SK-N-SH (cell line): ENCODE data around the gene CTXND1. TPM values are rescaled to one million over a fixed set of nuclear protein-coding genes. Genes with fewer than 3 reads are reported as not detected.

Experiments used
- CTCF ChIA-PET: fragments of 300-600, 350-600 bp; formaldehyde crosslinking; extraction: SDS; loops from one replicate; lab custom pipeline; 2021; lab: Yijun Ruan, JAX
- POLR2A ChIA-PET: fragments of 350-600 bp; sonication (Branson Sonifier 250); formaldehyde crosslinking; extraction: SDS; loops from one replicate; lab custom pipeline; 2020; ENCODE audit warnings: antibody characterized with exemption, inconsistent platforms; lab: Yijun Ruan, JAX
- DNase-seq: peaks from one replicate; pipeline ENCODE4 v3.0.0; 2012
- H2AFZ ChIP-seq: fragments of 200-600 bp; sonication (generic); 2 replicates; pipeline ENCODE4 v1.8.1; 2016; ENCODE audit warnings: antibody characterized with exemption, mild to moderate bottlenecking, low read depth
- H3F3A ChIP-seq: fragments of 200-600 bp; sonication (generic); replicated peaks from 2 replicates; pipeline ENCODE3; 2016; ENCODE audit warnings: antibody characterized with exemption, mild to moderate bottlenecking; ENCODE audit not compliant: insufficient read depth
- H3K27ac ChIP-seq, 2 experiments: fragments of 200-500 bp in 1 of 2; fragments of 200-600 bp in 1 of 2; sonication (Bioruptor generic) in 1 of 2; sonication (generic), shearing (Covaris generic) in 1 of 2; 2 replicates each; pipeline versions ENCODE4 v1.5.1 to v1.6.1; 2014 to 2016; ENCODE audit warnings: low read depth in 2 of 2, inconsistent platforms in 1 of 2, low read length in 1 of 2, mild to moderate bottlenecking in 1 of 2, mixed read lengths in 1 of 2
- H3K27me3 ChIP-seq: fragments of 200-600 bp; sonication (generic), shearing (Covaris generic); 2 replicates; pipeline ENCODE4 v1.6.1; 2016; ENCODE audit warnings: mixed run types; ENCODE audit not compliant: insufficient read depth
- H3K36me3 ChIP-seq, 2 experiments: fragments of 200-500 bp in 1 of 2; fragments of 200-600 bp in 1 of 2; sonication (Bioruptor generic) in 1 of 2; sonication (generic) in 1 of 2; replicated peaks in 1 of 2; 2 replicates each; pipeline versions ENCODE3 to v1.5.1; 2014 to 2016; ENCODE audit warnings: low read length in 1 of 2, mild to moderate bottlenecking in 1 of 2; ENCODE audit not compliant: insufficient read depth in 2 of 2, control insufficient read depth in 1 of 2
- H3K4me1 ChIP-seq, 2 experiments: fragments of 200-500 bp in 1 of 2; fragments of 200-600 bp in 1 of 2; sonication (Bioruptor generic) in 1 of 2; sonication (generic), shearing (Covaris generic) in 1 of 2; 2 replicates each; pipeline versions ENCODE4 v1.5.1 to v1.6.1; 2014 to 2016; ENCODE audit warnings: low read depth in 1 of 2, low read length in 1 of 2, mixed run types in 1 of 2; ENCODE audit not compliant: insufficient read depth in 2 of 2, control insufficient read depth in 1 of 2
- H3K4me2 ChIP-seq: fragments of 200-600 bp; sonication (generic), shearing (Covaris generic); 2 replicates; pipeline ENCODE4 v1.6.1; 2017; ENCODE audit warnings: mixed run types
- H3K4me3 ChIP-seq, 2 experiments: fragments of 200-500 bp in 1 of 2; fragments of 200-600 bp in 1 of 2; sonication (Bioruptor generic) in 1 of 2; sonication (generic), shearing (Covaris generic) in 1 of 2; 2 replicates each; pipeline versions ENCODE4 v1.5.1 to v1.8.1; 2014 to 2016; ENCODE audit warnings: low read depth in 2 of 2, inconsistent platforms in 1 of 2, low read length in 1 of 2, mild to moderate bottlenecking in 1 of 2, mixed read lengths in 1 of 2, moderate library complexity in 1 of 2
- H3K79me2 ChIP-seq: fragments of 200-600 bp; sonication (generic); 2 replicates; pipeline ENCODE4 v1.8.1; 2017; ENCODE audit warnings: mild to moderate bottlenecking; ENCODE audit not compliant: insufficient read depth
- H3K9ac ChIP-seq: fragments of 200-600 bp; sonication (generic); 2 replicates; pipeline ENCODE4 v1.6.1; 2017; ENCODE audit warnings: mixed run types
- H3K9me2 ChIP-seq: fragments of 200-600 bp; sonication (generic); 2 replicates; pipeline ENCODE4 v1.6.1; 2017; ENCODE audit warnings: mixed run types
- H3K9me3 ChIP-seq: fragments of 200-600 bp; sonication (generic); 2 replicates; pipeline ENCODE4 v1.6.1; 2017; ENCODE audit warnings: mixed run types, mild to moderate bottlenecking, moderate library complexity
- H4K20me1 ChIP-seq: fragments of 200-600 bp; sonication (generic); 2 replicates; pipeline ENCODE4 v1.6.1; 2017; ENCODE audit warnings: mild to moderate bottlenecking, mixed run types; ENCODE audit not compliant: insufficient read depth
- CHD2 ChIP-seq: fragments of 150-350 bp; IDR thresholded peaks from 2 replicates; pipeline ENCODE4 v1.6.1; 2018; ENCODE audit warnings: low read length; ENCODE audit not compliant: partially characterized antibody
- GABPA ChIP-seq: IDR thresholded peaks from 2 replicates; pipeline ENCODE4 v1.4.0; 2012; ENCODE audit warnings: low read depth, mild to moderate bottlenecking
- IRF3 ChIP-seq: fragments of 150-350 bp; IDR thresholded peaks from 2 replicates; pipeline ENCODE4 v1.6.1; 2016; ENCODE audit warnings: mild to moderate bottlenecking, low read depth, low read length
- REST ChIP-seq: IDR thresholded peaks from 2 replicates; pipeline ENCODE4 v1.6.1; 2012; ENCODE audit warnings: mild to moderate bottlenecking, low read depth, low read length, moderate library complexity
- RXRA ChIP-seq: IDR thresholded peaks from 2 replicates; pipeline ENCODE4 v1.4.0; 2012; ENCODE audit warnings: low read depth, mild to moderate bottlenecking, borderline replicate concordance
- SIN3A ChIP-seq: IDR thresholded peaks from 2 replicates; pipeline ENCODE4 v1.6.1; 2012; ENCODE audit warnings: low read depth, mild to moderate bottlenecking, low read length, moderate library complexity, borderline replicate concordance
- USF1 ChIP-seq: IDR thresholded peaks from 2 replicates; pipeline ENCODE4 v1.4.0; 2012; ENCODE audit warnings: low read depth, borderline replicate concordance
- USF2 ChIP-seq: fragments of 150-350 bp; IDR thresholded peaks from 2 replicates; pipeline ENCODE4 v1.6.1; 2017; ENCODE audit warnings: antibody characterized with exemption, low read length, low read depth, borderline replicate concordance
- YY1 ChIP-seq: IDR thresholded peaks from 2 replicates; pipeline ENCODE4 v1.4.0; 2012; ENCODE audit warnings: low read depth, mild to moderate bottlenecking
- WGBS: methylation state at CpG from one replicate; pipeline ENCODE4 v1.1.6; 2017; ENCODE audit warnings: low lambda C conversion rate; 5-methylcytosine and 5-hydroxymethylcytosine counted together
- polyA plus RNA-seq, 3 experiments: library from polyadenylated mRNA; depleted of rRNA; stranded (reverse); fragments of >200 nt; gene quantifications; 2 replicates each; pipeline ENCODE4 v1.2.3, GENCODE V29; 2012

Gene CTXND1
- polyA plus RNA-seq, 1 of the 3 experiments (the other 2 are of a cell fraction), result not detected

- TF ChIP-seq REST (no peak), RXRA (no peak), SIN3A (no peak), GABPA (no peak), CHD2 (no peak), USF1 (no peak)
Measured at GRCh38 chr15:80217327-80217900, 34.6 kb downstream of the CTXND1 start (continued).

- Histone ChIP-seq H3K36me3 (no peaks in the 10 kb centered on the region), H2AFZ (no peak overlapping the region), H3K9me2 (no peaks in the 10 kb centered on the region), H3K27me3 (no peaks in the 10 kb centered on the region), H3K4me1 (no peaks in the 10 kb centered on the region), H3K27ac (no peak overlapping the region), H3K4me3 (no peak overlapping the region), H3K4me2 (no peak overlapping the region), H3K79me2 (no peaks in the 10 kb centered on the region), H3K9ac (no peak overlapping the region), H4K20me1 (no peaks in the 10 kb centered on the region), H3K9me3 (no peaks in the 10 kb centered on the region), H3F3A (no peaks in the 10 kb centered on the region)
- TF ChIP-seq USF2 (no peak), YY1 (no peak)
- CTCF ChIA-PET, result no interaction called here
- POLR2A ChIA-PET, result no interaction called here
- DNase-seq, result no peak
- WGBS, result 55% methylated on average over 1 of the region's 1 CpG
Measured at GRCh38 chr15:80216911-80217310, 35.1 kb downstream of the CTXND1 start.

GRCh38 chr15:80216141-80216540 is 35.9 kb downstream of the CTXND1 start:
- no peak for DNase-seq
- Histone ChIP-seq H3K79me2 (no peaks in the 10 kb centered on the region), H3F3A (no peaks in the 10 kb centered on the region), H3K4me1 (no peaks in the 10 kb centered on the region), H3K27me3 (no peaks in the 10 kb centered on the region; the same call in 1 of the 2 replicates), H3K4me3 (no peak overlapping the region), H3K4me2 (no peak overlapping the region), H3K9me3 (no peaks in the 10 kb centered on the region), H3K9ac (no peak overlapping the region), H2AFZ (no peak overlapping the region), H3K36me3 (no peaks in the 10 kb centered on the region), H3K27ac (no peak overlapping the region), H4K20me1 (no peaks in the 10 kb centered on the region), H3K9me2 (no peaks in the 10 kb centered on the region)
- 59% methylated on average over 5 of the region's 5 CpGs for WGBS
- ChIA-PET CTCF (no interaction called here), POLR2A (no interaction called here)
- TF ChIP-seq IRF3, result no peak
